ENCODE data around the gene NPC1.

Gene NPC1

GRCh38 chr18:23592911-23593310 is 6.6 kb upstream of the NPC1 start:
- no peak for TF ChIP-seq CTCF (conservative IDR thresholded peaks at IDR 0.05; ENCODE audit: low read depth, low read length)
- no peak for DNase-seq (ENCODE audit: low read depth)
- H3K4me3 ChIP-seq (ENCODE audit: low read depth, low read length) = no peak overlapping the region

DNA sequence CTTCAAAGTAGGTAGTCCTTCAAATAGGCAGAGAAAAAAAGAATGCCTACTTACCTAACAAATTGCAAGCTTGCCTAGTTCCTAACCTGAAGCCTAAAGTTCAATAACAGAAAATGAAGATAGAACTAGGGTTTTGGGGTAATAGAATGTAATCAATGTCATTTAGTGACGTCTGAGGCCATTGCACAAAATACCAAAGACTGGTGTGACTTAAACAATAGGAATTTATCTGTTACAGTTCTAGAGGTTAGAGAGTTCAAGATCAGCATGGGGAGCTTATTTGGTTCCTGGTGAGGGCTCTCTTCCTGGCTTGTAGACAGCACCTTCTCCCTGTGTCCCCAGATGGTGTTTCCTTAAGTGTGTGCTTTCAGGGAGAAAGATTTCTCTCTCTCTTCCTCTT is 4.7 kb upstream of the NPC1 start:
- H3K4me3 ChIP-seq (ENCODE audit: low read depth, low read length) = no peak overlapping the region
- no peak for TF ChIP-seq CTCF (conservative IDR thresholded peaks at IDR 0.05; ENCODE audit: low read depth, low read length)

GRCh38 chr18:23588836-23589560 is 2.7 kb upstream of the NPC1 start:
- DNase-seq (ENCODE audit: low read depth) = peak; percentile 21
- no peak for TF ChIP-seq CTCF (conservative IDR thresholded peaks at IDR 0.05; ENCODE audit: low read depth, low read length)
- no peak overlapping the region for H3K4me3 ChIP-seq (ENCODE audit: low read depth, low read length)

More for the DNA sequence above, 4.7 kb upstream of the NPC1 start:
- DNase-seq (ENCODE audit: low read depth) = peak; percentile 28

DNA sequence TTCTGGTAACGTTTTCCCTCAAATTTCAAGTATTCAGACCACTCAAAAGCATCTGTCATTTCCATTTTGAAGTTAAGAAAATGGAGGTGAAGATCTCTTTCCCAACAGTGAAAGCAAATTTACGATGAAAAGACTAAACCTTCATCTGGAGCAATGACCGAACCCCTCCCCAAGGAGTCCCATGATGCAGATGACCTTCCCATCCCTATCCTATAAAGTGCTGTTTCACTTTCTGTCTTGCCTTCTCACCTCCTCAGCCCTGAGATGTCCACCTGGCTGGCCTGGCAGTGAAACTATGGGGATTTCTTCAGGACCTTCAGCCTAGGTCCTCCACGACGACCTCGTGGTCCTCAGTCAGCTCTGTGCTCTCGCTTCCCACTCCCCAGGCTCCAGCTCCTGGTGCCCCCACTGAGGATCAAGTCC is 925 bp upstream of the NPC1 start:
- peak overlapping the region; percentile 30 for H3K4me3 ChIP-seq (ENCODE audit: low read depth, low read length)
- TF ChIP-seq CTCF (conservative IDR thresholded peaks at IDR 0.05; ENCODE audit: low read depth, low read length) = no peak
- DNase-seq (ENCODE audit: low read depth) = no peak

GRCh38 chr18:23585897-23586248 is 433 bp downstream of the NPC1 start:
- no peak for DNase-seq (ENCODE audit: low read depth)
- peak overlapping the region; percentile 90 for H3K4me3 ChIP-seq (ENCODE audit: low read depth, low read length)
- TF ChIP-seq CTCF (conservative IDR thresholded peaks at IDR 0.05; ENCODE audit: low read depth, low read length) = no peak

GRCh38 chr18:23585007-23585871 is 1.1 kb downstream of the NPC1 start:
- no peak for TF ChIP-seq CTCF (conservative IDR thresholded peaks at IDR 0.05; ENCODE audit: low read depth, low read length)
- H3K4me3 ChIP-seq (ENCODE audit: low read depth, low read length) = peak overlapping the region; percentile 90
- DNase-seq (ENCODE audit: low read depth) = peak; percentile 14

Measured in choroid plexus epithelial cell (primary cell).